Hippocampal formation (tissue), 2 donors: ENCODE results near the gene KRTAP5-11.
"Not testable (repeated sequence)": the region's sequence is repeated elsewhere in the genome, so short reads cannot be mapped to it uniquely, and the experiment has no call there.

Experiments
- DNase-seq, 2 donors: peaks; one replicate each; lab custom pipeline; 2025; lab: John Stamatoyannopoulos, UW

KRTAP5-11 gene, protein sequence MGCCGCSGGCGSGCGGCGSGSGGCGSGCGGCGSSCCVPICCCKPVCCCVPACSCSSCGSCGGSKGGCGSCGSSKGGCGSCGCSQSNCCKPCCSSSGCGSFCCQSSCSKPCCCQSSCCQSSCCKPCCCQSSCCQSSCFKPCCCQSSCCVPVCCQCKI

DNA sequence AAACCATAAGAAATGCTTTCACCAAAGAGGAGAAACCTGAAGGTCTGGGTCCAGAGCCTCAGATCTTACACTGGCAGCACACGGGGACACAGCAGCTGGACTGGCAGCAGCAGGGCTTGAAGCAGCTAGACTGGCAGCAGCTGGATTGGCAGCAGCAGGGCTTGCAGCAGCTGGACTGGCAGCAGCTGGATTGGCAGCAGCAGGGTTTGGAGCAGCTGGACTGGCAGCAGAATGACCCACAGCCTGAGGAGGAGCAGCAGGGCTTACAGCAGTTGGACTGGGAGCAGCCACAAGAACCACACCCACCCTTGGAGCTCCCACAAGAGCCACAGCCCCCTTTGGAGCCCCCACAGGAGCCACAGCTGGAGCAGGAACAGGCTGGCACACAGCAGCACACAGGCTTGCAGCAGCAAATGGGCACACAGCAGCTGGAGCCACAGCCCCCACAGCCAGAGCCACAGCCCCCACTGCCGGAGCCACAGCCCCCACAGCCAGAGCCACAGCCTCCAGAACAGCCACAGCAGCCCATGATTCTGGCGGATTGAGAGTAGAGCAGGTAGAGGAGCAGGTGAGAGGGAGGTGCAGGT is at the start of gene KRTAP5-11:
Gene KRTAP5-11, minus strand, starts transcription at position 567 of the 587 bp plus-strand sequence. Its CDS starts 38 bp downstream, at position 529.
- DNase-seq = no peak

DNA sequence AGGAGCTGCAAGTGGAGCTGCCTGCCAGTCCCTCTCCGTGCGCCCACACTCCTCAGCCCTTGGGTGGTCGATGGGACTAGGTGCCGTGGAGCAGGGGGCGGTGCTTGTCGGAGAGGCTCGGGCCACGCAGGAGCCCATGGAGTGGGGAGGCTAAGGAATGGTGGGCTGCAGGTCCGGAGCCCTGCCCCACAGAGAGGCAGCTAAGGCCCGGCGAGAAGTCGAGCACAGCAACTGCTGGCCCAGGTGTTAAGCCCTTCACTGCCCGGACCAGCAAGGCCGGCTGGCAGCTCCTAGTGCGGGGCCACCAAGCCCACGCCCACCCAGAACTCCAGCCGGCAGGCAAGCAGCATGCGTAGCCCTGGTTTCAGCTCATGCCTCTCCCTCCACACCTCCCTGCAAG is 48.9 kb upstream of the KRTAP5-11 start:
- not testable (repeated sequence) for DNase-seq

DNA sequence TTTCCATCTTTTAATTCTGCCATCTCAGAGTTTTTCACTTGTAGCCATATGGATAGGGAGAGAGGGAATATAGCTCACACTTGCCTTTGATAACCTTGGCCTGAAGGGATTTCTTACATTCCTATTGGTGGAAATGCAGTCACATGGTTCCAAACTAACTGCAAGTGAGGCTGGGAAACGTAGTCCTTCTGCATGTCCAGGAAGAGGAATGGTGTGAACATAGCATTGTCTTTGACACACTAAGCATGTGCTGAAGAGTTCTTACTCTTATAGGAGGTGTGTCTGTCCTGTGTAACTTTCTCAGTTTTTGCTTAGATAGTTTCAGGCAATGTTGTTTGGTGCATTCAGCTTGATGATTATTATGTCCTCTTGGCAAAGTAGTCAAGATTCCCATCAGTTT is 47.4 kb upstream of the KRTAP5-11 start:
- DNase-seq = not testable (repeated sequence)

DNA sequence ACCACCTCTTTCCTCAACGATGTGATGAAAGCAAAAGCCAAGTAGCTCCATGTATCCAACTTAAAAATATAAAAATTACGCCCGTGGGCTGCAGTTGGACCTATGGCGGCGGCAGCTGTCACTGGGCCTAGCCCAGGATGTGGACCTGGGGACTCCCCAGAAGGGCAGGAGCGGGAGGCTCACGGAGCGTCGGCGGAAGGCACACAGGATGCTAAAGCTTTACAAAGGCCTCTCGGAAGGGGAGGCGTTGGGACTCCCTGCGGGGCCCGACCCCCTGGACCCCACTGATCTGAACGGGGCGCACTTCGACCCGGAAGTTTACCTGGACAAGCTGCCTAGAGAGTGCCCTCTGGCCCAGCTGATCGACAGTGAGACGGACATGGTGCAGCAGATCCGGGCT is 46.3 kb upstream of the KRTAP5-11 start:
- DNase-seq = not testable (repeated sequence)

DNA sequence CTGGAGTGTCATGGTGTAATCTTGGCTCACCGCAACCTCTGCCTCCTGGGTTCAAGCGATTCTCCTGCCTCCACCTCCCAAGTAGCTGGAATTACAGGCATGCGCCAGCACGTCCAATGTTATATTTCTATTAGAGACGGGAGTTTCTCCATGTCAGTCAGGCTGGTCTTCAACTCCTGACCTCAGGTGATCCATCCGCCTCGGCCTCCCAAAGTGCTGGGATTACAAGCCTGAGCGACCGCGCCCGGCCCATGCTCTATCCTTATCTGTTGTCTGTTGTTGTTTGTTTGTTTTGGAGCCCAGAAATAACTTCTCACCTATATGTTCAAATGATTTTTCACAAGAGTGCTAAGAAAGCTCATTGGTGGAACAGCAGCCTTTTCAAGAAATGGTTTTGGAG is 40.6 kb upstream of the KRTAP5-11 start:
- not testable (repeated sequence) for DNase-seq

DNA sequence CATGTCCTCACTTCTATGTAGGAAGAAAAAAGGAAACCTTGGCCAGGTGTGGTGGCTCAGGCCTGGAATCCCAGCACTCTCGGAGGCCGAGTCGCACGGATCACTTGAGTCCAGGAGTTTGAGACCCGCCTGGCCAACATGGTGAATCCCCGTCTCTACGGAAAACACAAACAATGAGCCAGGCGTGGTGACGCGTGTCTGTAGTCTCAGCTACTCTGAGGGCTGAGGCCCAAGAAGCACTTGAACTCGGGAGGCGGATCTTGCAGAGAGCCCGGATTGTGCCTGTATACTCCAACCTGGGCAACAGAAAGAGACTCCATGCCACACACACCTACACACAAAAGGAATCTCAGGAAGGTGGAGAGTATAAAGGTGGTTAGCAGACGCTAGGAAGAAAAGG is 39.9 kb upstream of the KRTAP5-11 start:
- not testable (repeated sequence) for DNase-seq

DNA sequence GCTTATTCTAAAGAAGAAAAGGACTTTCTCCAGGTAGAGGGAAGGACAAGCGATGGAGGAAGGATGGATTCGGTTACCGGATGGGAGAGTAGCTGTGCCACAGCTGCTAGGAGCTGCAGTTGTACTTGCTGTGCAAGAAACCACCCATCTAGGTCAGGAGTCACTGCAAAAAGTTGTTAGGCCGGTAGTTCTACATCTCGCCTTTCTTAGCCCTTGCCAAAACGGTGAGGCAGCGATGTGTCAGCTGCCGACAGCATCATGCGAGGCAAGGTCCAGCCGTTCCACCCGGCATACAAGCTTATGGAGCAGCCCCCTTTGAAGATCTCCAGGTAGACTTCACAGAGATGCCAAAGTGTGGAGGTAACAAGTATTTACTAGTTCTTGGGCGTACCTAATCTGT is 32.3 kb upstream of the KRTAP5-11 start:
- not testable (repeated sequence) for DNase-seq

DNA sequence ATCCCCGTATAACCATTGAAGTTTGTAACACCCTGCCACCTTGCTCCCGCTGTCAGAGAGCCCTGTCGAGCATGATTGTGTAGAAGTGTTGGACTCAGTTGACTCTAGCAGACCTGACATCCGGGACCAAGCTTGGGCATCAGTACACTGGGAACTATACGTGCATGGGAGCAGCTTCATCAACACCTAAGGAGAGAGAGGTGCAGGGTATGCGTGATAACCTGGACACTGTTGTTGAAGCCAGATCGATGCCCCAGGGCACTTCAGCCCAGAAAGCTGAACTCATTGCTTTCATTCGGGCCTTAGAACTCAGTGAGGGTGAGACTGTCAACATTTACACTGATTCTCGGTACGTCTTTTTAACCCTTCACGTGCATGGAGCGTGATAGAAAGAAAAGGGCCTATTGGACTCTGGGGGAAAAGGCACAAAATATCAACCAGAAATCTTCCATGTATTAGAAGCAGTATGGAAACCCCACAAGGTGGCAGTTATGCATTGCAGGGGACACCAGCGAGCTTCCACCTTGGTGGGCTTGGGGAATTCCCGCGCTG is 31.8 kb upstream of the KRTAP5-11 start:
- not testable (repeated sequence) for DNase-seq

DNA sequence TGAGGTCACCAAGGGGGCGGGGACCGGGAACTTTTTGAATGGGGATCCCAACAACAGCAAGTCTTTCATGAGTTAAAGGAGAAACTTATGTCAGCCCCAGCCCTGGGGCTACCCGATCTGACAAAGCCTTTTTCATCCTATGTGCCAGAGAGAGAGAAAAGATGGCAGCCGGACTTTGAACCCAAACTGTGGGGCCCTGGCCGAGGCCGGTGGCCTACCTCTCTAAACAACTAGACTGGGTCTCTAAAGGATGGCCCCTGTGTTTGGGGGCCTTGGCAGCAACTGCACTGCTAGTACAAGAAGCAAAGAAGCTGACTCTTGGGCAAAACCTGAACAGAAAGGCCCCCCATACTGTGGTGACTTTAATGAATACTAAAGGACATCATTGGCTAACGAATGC is 31.3 kb upstream of the KRTAP5-11 start:
- not testable (repeated sequence) for DNase-seq

DNA sequence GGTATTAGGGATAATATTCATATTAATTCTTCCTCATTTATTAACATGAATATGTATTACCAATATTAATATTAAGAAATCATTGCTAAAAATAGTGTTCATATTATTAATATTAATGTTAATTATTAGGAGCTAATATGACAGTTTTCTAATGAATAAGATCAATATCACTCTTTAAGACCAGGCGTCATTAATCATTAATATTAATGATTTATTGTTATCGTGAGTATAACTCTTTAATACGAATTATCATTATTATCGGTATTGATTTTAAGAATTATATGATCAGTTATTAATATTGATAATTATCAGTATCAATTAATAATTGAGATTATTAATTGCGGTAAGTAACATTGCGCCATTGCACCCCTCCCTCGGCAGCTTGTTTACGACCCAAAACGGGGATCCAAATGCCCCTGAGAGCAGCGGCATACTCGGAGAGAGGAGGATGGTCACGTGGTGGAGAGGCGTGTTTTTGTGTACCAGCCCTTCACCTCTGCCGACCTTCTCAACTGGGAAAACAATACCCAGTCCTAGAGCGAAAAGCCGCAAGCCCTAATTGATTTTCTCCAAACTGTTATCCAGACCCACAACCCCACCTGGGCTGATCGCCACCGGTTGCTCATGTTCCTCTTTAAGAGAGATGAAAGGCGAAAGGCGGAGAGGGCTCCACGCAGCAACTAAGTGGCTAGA is 28.7 kb upstream of the KRTAP5-11 start:
- not testable (repeated sequence) for DNase-seq

DNA sequence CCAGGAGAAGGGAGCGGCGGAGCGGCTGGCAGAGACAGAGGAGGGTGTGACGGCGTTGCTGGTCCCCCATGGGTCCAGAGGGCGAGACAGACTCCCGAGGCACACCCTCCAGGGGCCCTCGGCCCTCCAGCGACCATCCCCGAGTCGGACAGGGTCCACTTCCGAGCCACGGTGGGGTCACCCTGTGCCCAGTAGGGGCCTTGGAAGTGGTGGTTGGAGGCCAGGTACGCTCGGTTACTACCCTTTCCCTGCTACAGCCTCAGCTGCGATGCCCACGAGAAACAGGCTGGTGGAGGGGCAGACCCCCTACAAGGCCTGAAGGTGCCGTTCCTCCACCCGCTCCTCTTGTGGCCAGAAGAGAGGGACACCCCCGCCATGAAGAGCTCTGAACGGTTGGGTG is 25.6 kb upstream of the KRTAP5-11 start:
- not testable (repeated sequence) for DNase-seq

DNA sequence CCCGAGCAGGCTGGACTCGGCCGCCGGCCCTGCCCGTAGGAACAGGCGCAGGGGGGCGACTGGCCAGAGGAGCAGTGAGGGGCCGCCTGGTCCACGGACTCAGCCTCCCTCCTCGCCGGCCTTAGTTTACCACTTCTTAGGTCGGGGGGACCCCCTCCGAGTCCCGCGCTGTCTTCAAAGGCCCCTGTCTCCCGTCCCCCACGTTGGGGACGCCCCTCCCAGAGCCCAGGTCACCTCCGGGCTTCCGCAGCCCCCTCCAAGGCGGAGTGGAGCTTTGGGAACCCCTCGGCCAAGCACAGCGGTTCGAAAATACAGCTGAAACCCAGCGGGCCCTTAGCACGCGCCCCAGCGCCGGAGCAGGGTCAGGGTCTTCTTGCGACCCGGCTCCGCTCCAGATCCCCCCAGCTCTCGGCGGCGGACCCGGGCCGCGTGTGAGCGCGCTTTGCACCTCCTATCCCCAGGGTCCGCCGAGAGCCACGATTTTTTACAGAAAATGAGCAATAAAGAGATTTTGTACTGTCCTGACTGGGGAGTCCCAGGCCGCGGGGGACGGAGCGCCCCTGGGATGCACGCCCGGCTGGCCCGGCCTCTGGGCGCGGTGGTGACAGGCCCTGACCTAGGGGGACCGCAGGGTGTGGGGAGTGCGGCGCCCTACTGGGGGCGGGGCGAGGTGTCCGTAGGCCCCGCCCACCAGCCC is 25.0 kb upstream of the KRTAP5-11 start:
- DNase-seq = not testable (repeated sequence)

DNA sequence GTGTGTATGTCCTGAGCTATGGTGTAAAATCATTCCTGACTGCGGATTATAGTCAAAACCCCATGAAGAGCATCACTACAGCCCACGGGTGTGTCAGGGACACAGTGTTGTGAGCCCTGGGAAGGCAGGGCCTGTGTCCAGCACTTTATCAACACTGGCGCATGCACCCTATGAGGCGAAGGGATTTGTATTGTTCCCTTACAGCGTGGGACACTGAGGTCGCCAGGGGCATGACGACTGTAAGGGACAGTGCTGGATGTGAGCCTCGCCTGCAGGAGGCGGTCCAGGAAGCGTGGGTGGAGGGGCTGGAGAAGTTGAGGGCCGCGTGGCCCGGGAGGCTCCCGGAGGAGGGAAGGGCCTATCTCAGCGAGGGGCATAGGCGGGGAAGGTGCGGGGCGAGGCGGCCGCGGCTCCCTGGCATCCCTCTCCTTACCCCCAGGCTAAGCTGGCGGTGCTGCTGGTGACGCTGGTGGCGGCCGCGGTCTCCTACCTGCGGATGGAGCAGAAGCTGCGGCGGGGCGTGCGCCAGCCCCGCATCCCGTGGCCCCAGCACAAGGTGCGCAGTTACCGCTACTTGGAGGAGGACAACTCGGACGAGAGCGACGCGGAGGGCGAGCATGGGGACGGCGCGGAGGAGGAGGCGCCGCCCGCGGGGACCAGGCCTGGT is 24.3 kb upstream of the KRTAP5-11 start:
- not testable (repeated sequence) for DNase-seq

DNA sequence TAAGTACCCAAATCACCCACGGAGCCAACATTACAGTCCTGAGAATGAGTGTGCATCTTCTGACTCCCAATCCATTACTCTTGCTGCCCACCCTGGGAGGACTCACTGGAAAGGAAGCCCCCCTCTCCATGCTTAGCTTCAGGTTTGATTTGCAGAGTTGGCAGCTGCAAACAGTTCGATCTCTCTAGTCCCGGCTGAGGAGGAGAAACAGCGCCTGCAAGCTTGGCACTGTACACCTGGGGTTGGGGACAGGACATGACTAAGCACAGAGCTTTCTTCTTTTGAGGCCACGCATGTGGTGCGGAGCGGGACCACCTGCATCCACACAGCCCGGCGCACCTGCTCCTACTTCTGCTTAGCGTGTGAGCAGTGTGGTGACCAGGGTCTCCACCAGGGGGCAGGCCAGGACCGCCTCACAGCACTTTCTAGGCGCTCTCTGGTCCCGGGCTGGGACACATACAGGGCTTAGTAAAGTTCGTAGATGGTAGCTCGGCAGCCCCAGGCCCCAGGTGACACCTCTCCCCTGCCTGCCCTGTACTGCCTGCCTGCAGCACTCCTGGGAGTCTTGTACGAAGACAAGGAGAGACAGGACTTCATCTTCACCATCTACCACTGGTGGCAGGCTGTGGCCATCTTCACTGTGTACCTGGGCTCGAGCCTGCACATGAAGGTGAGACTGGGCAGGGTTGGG is 22.3 kb upstream of the KRTAP5-11 start:
- DNase-seq = not testable (repeated sequence)

DNA sequence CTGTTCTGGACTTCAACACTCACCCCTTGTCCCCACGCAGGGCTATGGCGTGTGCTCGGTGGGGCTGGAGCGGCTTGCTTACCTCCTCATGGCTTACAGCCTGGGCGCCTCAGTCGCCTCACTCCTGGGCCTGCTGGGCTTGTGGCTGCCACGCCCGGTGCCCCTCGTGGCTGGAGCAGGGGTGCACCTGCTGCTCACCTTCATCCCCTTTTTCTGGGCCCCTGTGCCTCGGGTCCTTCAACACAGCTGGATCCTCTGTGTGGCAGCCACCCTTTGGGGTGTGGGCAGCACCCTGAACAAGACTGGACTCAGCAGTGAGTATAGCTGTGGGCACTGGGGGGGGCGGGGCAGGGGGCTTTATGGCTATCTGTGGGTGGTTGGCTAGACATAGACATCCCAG is 20.5 kb upstream of the KRTAP5-11 start:
- not testable (repeated sequence) for DNase-seq

DNA sequence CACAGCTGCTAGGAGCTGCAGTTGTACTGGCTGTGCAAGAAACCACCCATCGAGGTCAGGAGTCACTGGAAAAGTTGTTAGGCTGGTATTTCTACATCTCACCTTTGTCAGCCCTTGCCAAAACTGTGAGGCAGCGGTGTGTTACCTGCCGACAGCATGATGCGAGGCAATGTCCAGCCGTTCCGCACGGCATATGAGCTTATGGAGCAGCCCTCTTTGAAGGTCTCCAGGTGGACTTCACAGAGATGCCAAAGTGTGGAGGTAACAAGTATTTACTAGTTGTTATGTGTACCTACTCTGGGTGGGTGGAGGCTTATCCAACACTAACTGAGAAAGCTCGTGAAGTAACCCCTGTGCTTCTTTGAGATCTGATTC is 6.9 kb upstream of the KRTAP5-11 start:
- not testable (repeated sequence) for DNase-seq

DNA sequence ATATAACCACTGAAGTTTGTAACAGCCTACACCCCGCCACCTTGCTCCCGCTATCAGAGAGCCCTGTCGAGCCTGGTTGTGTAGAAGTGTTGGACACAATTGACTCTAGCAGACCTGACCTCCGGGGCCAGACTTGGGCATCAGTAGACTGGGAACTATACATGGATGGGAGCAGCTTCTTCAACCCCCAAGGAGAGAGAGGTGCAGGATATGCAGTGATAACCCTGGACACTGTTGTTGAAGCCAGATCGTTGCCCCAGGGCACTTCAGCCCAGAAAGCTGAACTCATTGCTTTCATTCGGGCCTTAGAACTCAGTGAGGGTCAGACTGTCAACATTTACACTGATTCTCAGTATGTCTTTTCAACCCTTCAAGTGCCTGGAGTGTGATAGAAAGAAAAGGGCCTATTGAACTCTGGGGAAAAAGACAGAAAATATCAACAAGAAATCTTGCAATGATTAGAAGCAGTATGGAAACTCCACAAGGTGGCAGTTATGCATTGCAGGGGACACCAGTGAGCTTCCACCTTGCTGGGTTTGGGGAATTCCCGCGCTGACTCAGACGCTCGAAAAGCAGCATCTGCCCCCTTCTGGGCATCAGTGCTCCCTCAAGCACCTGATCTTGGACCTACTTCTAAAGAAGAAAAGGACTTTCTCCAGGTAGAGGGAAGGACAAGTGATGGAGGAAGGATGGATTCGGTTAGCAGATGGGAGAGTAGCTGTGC is 6.3 kb upstream of the KRTAP5-11 start:
- not testable (repeated sequence) for DNase-seq

DNA sequence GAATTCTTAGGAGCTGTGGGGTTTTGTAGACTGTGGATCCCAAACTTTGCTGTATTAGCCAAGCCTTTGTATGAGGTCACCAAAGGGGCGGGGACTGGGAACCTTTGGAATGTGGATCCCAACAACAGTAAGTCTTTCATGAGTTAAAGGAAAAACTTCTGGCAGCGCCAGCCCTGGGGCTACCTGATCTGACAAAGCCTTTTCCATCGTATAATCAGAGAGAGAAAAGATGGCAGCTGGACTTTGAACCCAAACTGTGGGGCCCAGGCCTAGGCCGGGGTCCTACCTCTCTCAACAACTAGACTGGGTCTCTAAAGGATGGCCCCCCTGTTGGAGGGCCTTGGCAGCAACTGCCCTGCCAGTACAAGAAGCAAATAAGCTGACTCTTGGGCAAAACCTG is 5.6 kb upstream of the KRTAP5-11 start:
- not testable (repeated sequence) for DNase-seq

DNA sequence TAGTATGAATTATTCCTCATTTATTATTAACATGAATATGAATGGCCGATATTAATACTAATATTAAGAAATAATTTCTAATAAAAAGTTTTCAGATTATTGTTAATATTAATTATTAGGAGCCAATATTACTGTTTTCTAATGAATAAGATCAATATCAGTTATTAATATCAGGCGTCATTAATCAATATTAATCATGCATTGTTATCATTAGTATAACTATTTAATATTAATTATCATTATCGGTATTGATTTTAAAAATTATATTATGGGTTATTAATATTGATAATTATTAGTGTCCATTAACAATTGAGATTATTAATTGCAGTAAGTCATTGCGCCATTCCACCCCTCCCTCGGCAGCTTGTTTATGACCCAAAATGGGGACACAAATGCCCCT is 3.0 kb upstream of the KRTAP5-11 start:
- not testable (repeated sequence) for DNase-seq

DNA sequence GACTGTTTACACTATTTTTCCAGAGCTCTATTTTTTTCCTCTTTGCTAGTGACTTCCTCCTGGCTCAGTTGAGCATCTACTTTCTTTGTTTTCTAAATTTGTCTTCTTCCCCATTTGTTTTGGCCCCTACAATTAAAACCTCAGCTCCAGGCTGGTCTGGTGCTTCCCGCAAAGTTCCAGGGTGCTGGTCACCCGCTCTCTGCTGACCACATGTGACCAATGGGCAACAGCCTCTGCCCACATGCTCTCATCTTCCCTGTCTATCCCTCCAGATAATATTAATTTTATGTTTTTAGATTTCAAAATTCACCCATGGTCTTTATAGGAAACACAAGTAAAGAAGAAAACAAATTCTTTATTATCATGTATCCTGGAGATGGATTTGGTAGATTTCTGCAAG is 294 bp upstream of the KRTAP5-11 start:
- not testable (repeated sequence) for DNase-seq
